Keratinocyte (primary cell): ENCODE results near the gene AMBP. TPM values are rescaled to one million over a fixed set of nuclear protein-coding genes. Genes with fewer than 3 reads are reported as not detected.
A peak's percentile ranks its signal among the peaks of the same experiment; 100 is the strongest.

ENCODE experiments used
- DNase-seq: peaks from one replicate; pipeline ENCODE4 v3.0.0-alpha.2; 2011; ENCODE audit warnings: low read depth, missing footprints, low spot score
- FAIRE-seq: peaks from 2 replicates; lab custom pipeline; 2011; peaks lifted over from hg19 to GRCh38; lab: Jason Lieb, UNC
- H2AFZ ChIP-seq: 2 replicates; pipeline ENCODE4 v1.6.0; 2012; ENCODE audit warnings: low read length, control low read depth, inconsistent platforms; ENCODE audit not compliant: control insufficient read depth
- H3K27ac ChIP-seq: 2 replicates; pipeline ENCODE4 v1.5.1; 2011; ENCODE audit warnings: low read length; ENCODE audit not compliant: control insufficient read depth, insufficient read depth
- H3K27me3 ChIP-seq: 3 replicates; pipeline ENCODE4 v1.6.0; 2011; ENCODE audit warnings: low read length; ENCODE audit not compliant: control insufficient read depth, insufficient read depth; ENCODE audit errors: extremely low read depth
- H3K36me3 ChIP-seq, 2 experiments: 2 replicates in 1 of 2; 3 replicates in 1 of 2; pipeline ENCODE4 v1.5.1; 2011; ENCODE audit warnings: low read length in 2 of 2, mild to moderate bottlenecking in 1 of 2; ENCODE audit not compliant: control insufficient read depth in 2 of 2, insufficient read depth in 2 of 2; ENCODE audit errors: extremely low read depth in 1 of 2
- H3K4me1 ChIP-seq: 3 replicates; pipeline ENCODE4 v1.5.1; 2011; ENCODE audit warnings: low read length; ENCODE audit not compliant: control insufficient read depth, insufficient read depth; ENCODE audit errors: extremely low read depth
- H3K4me2 ChIP-seq: 3 replicates; pipeline ENCODE4 v1.6.0; 2011; ENCODE audit warnings: low read depth, low read length; ENCODE audit not compliant: control insufficient read depth, insufficient read depth; ENCODE audit errors: extremely low read depth
- H3K4me3 ChIP-seq, 3 experiments: fragments of 200-600 bp in 1 of 3; sonication (generic) in 1 of 3; 2 replicates in 2 of 3; 3 replicates in 1 of 3; pipeline ENCODE4 v1.5.1; 2011 to 2016; ENCODE audit warnings: low read length in 3 of 3, mild to moderate bottlenecking in 3 of 3, control low read depth in 2 of 3, inconsistent platforms in 1 of 3, low read depth in 1 of 3, mixed read lengths in 1 of 3, mixed run types in 1 of 3, moderate library complexity in 1 of 3; ENCODE audit not compliant: control insufficient read depth in 2 of 3, insufficient read depth in 2 of 3; ENCODE audit errors: extremely low read depth in 1 of 3
- H3K79me2 ChIP-seq: 2 replicates; pipeline ENCODE4 v1.6.0; 2012; ENCODE audit warnings: low read length; ENCODE audit not compliant: control insufficient read depth, insufficient read depth
- H3K9ac ChIP-seq: 3 replicates; pipeline ENCODE4 v1.6.0; 2011; ENCODE audit warnings: low read length; ENCODE audit not compliant: control insufficient read depth, insufficient read depth; ENCODE audit errors: extremely low read depth
- H3K9me1 ChIP-seq: 3 replicates; pipeline ENCODE4 v1.6.0; 2011; ENCODE audit warnings: low read length; ENCODE audit not compliant: control insufficient read depth, insufficient read depth; ENCODE audit errors: extremely low read depth
- H3K9me3 ChIP-seq: 2 replicates; pipeline ENCODE4 v1.5.1; 2012; ENCODE audit warnings: low read depth, low read length; ENCODE audit not compliant: control insufficient read depth
- H4K20me1 ChIP-seq: 3 replicates; pipeline ENCODE4 v1.6.0; 2011; ENCODE audit warnings: low read length; ENCODE audit not compliant: control insufficient read depth, insufficient read depth; ENCODE audit errors: extremely low read depth
- CTCF ChIP-seq, 3 experiments: IDR thresholded peaks in 1 of 3; conservative IDR thresholded peaks in 1 of 3; optimal IDR thresholded peaks in 1 of 3; 2 replicates in 2 of 3; 3 replicates in 1 of 3; pipeline versions ENCODE3 to v1.5.1; 2011; ENCODE audit warnings: low read length in 3 of 3, mild to moderate bottlenecking in 3 of 3, moderate library complexity in 2 of 3, control low read depth in 1 of 3, inconsistent platforms in 1 of 3; ENCODE audit not compliant: insufficient read depth in 2 of 3; ENCODE audit errors: extremely low read depth in 1 of 3
- EZH2 ChIP-seq: IDR thresholded peaks from one replicate; pipeline ENCODE4 v1.6.1; 2012; ENCODE audit warnings: inconsistent platforms, mild to moderate bottlenecking, low read length, moderate library complexity
- dilution Hi-C: fragments of 300-500 bp; cut with MboI; formaldehyde crosslinking; loops from one replicate; pipeline ENCODE4 v1.7.0; 2020; ENCODE audit warnings: low sequenced_read_pairs; ENCODE audit not compliant: extremely low pct_ligation_motif_present
- polyA plus RNA-seq, 5 experiments: library from polyadenylated mRNA; depleted of rRNA in 3 of 5; stranded (reverse) in 3 of 5; stranded (forward) in 1 of 5; unstranded in 1 of 5; fragments of >200 nt; gene quantifications; 1 replicate in 1 of 5; 2 replicates in 3 of 5; 3 replicates in 1 of 5; pipeline versions ENCODE4 v1.2.1 to v1.2.3, GENCODE V29; 2011 to 2012; ENCODE audit warnings: missing spikeins in 2 of 5, low read depth in 1 of 5, low replicate concordance in 1 of 5

AMBP gene
- polyA plus RNA-seq, 1 donor (not counting 4 experiments of a cell fraction or from before 2014, with no cell fraction given), result not detected

DNA sequence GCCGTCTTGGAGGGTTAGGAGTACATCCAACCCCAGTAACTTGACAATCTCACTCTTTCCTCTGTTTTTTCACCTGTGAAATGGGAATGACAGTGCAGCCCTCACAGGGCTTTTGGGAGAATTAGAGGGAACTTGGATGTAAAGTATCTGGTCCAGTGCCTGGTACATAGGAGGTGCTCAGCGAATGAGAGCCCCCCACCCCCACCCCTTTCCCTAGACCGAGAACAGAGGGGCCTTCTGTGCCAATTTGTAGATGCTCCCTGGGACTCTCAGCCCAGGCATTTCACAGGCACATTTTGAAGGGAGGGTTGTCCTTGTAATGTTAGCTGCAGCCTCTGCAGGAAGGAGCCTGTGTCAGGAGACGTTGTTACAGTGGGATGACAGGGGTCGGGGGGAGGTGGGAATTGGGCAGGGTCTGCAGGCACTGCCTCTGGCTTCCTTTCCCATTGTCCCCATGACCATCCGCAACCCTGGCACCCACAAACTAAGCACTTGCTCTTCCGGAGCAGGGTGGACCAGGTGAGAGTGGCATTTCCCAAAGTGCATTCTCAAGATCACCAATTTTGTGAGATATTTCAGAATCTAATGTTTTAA lies 47.0 kb downstream of the AMBP start:
- dilution Hi-C loops, result no loop called here
- Histone ChIP-seq H3K9ac (no peak overlapping the region), H3K4me3 (no peak overlapping the region), H4K20me1 (no peaks in the 10 kb centered on the region), H3K27ac (no peak overlapping the region), H3K79me2 (no peaks in the 10 kb centered on the region), H3K9me1 (no peaks in the 10 kb centered on the region), H3K27me3 (no peaks in the 10 kb centered on the region), H3K9me3 (no peaks in the 10 kb centered on the region), H3K36me3 (peaks cover 0 to 6% of the 10 kb centered on the region in 2 experiments), H3K4me2 (no peak overlapping the region), H3K4me1 (peaks cover 9% of the 10 kb centered on the region), H2AFZ (no peak overlapping the region)
- DNase-seq, result no peak
- FAIRE-seq, result no peak
- TF ChIP-seq EZH2 (no peak), CTCF (optimal IDR thresholded peaks at IDR 0.05 in 1 of 3, IDR thresholded peaks at IDR 0.05 in 1 of 3, conservative IDR thresholded peaks at IDR 0.05 in 1 of 3; ENCODE audit: extremely low read depth in 1 of 3, insufficient read depth in 2 of 3, low read length in 3 of 3) (no peak)

- Histone ChIP-seq H3K27me3 (no peaks in the 10 kb centered on the region), H3K27ac (no peak overlapping the region), H3K9me1 (no peaks in the 10 kb centered on the region), H3K9ac (no peak overlapping the region), H3K4me2 (peak overlapping the region; percentile 34), H3K4me3 (no peak overlapping the region), H3K4me1 (peaks cover 9% of the 10 kb centered on the region), H3K79me2 (no peaks in the 10 kb centered on the region), H2AFZ (no peak overlapping the region), H3K36me3 (peaks cover 0 to 3% of the 10 kb centered on the region in 2 experiments), H3K9me3 (no peaks in the 10 kb centered on the region), H4K20me1 (no peaks in the 10 kb centered on the region)
- FAIRE-seq, result peak; percentile 44
- no peak for TF ChIP-seq EZH2
- dilution Hi-C loops, result no loop called here
- no peak for DNase-seq
Observed at GRCh38 chr9:114030364-114030763, 47.7 kb downstream of the AMBP start.
